Ishikawa (cell line): ENCODE data around the gene B4GALNT3.

Source experiments
- CEBPB ChIP-seq: IDR thresholded peaks from 2 replicates; pipeline ENCODE4 v1.6.1; 2012
- CREB1 ChIP-seq: IDR thresholded peaks from 2 replicates; pipeline ENCODE4 v1.6.1; 2012; ENCODE audit warnings: low read depth
- EGR1 ChIP-seq: IDR thresholded peaks from 2 replicates; pipeline ENCODE4 v1.6.1; 2012
- EP300 ChIP-seq: IDR thresholded peaks from 2 replicates; pipeline ENCODE4 v1.6.1; 2012; ENCODE audit warnings: borderline replicate concordance
- FOXM1 ChIP-seq: IDR thresholded peaks from 2 replicates; pipeline ENCODE4 v1.6.1; 2012; ENCODE audit warnings: low read depth, borderline replicate concordance
- NFIC ChIP-seq: IDR thresholded peaks from 2 replicates; pipeline ENCODE4 v1.6.1; 2012
- RAD21 ChIP-seq: IDR thresholded peaks from 2 replicates; pipeline ENCODE4 v1.6.1; 2012; ENCODE audit warnings: low read depth
- TAF1 ChIP-seq: IDR thresholded peaks from 2 replicates; pipeline ENCODE4 v1.6.1; 2012; ENCODE audit warnings: low read depth, mild to moderate bottlenecking
- TCF12 ChIP-seq: IDR thresholded peaks from 2 replicates; pipeline ENCODE4 v1.6.1; 2012; ENCODE audit warnings: low read depth
- TEAD4 ChIP-seq: IDR thresholded peaks from 2 replicates; pipeline ENCODE4 v1.6.1; 2012
- YY1 ChIP-seq: IDR thresholded peaks from 2 replicates; pipeline ENCODE4 v1.6.1; 2012; ENCODE audit warnings: low read depth
- ZBTB7A ChIP-seq: IDR thresholded peaks from 2 replicates; pipeline ENCODE4 v1.6.1; 2012; ENCODE audit warnings: low read depth
- TF ChIP-seq, protein P1 (sequence below): IDR thresholded peaks from 2 replicates; pipeline ENCODE4 v1.6.1; 2012
- TF ChIP-seq, protein P2 (sequence below): IDR thresholded peaks from 2 replicates; pipeline ENCODE4 v1.6.1; 2012; ENCODE audit warnings: low read depth, mild to moderate bottlenecking
- TF ChIP-seq, protein P3 (sequence below): IDR thresholded peaks from 2 replicates; pipeline ENCODE4 v1.6.1; 2012

The B4GALNT3 gene

DNA sequence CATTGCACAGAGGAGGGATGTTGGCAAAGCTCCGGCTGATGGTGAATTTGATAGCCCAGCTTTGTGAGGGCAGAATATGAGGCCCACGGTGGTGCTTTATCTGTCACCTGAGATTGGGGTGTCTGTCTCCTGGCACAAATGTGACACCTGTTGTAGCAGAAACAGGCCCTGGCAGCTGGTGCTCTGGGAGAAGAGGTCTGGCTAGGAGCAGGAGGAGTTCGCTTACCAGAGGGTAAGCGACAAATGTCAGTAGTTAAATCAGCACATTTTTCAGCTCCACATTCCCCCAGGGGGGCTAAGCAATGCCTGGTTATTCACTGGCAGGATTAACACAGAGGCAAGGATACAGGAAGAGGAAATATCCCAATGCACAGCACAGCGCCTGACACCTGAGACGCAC is 71.1 kb downstream of the B4GALNT3 start:
- TF ChIP-seq EGR1, result no peak
- TF ChIP-seq, protein P1, sequence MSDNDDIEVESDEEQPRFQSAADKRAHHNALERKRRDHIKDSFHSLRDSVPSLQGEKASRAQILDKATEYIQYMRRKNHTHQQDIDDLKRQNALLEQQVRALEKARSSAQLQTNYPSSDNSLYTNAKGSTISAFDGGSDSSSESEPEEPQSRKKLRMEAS, result no peak
- no peak for TF ChIP-seq YY1
- no peak for TF ChIP-seq CEBPB
- TF ChIP-seq TCF12, result no peak
- no peak for TF ChIP-seq TEAD4
- TF ChIP-seq, protein P2, sequence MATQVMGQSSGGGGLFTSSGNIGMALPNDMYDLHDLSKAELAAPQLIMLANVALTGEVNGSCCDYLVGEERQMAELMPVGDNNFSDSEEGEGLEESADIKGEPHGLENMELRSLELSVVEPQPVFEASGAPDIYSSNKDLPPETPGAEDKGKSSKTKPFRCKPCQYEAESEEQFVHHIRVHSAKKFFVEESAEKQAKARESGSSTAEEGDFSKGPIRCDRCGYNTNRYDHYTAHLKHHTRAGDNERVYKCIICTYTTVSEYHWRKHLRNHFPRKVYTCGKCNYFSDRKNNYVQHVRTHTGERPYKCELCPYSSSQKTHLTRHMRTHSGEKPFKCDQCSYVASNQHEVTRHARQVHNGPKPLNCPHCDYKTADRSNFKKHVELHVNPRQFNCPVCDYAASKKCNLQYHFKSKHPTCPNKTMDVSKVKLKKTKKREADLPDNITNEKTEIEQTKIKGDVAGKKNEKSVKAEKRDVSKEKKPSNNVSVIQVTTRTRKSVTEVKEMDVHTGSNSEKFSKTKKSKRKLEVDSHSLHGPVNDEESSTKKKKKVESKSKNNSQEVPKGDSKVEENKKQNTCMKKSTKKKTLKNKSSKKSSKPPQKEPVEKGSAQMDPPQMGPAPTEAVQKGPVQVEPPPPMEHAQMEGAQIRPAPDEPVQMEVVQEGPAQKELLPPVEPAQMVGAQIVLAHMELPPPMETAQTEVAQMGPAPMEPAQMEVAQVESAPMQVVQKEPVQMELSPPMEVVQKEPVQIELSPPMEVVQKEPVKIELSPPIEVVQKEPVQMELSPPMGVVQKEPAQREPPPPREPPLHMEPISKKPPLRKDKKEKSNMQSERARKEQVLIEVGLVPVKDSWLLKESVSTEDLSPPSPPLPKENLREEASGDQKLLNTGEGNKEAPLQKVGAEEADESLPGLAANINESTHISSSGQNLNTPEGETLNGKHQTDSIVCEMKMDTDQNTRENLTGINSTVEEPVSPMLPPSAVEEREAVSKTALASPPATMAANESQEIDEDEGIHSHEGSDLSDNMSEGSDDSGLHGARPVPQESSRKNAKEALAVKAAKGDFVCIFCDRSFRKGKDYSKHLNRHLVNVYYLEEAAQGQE, result no peak

DNA sequence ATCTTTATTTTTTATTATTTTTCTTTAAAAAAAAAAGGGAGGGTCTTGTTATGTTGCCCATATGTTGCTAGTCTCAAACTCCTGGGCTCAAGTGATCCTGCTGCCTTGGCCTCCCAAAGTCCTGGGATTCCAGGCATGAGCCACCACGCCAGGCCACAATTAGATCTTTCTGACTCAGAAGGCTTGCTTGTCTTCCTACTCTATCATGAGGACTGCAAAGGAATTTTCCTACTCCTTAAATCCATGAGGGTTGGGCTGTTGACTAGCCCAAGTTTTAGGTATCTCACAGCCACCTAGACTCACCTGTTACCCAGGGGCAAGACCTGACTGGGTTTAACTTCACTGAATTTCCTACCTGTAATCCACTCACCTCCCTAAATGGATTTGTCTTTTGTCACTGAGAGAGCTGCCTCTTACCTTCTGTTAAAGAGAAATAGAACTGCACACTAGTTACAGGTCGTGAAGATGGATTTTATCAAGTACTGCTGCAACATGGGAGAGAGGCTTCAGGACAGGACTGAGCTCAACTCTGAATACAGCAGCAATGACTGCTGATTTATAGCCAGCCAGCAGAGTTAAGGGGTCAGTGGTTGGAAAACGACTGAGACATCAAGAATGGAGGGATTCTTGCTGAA is 72.3 kb downstream of the B4GALNT3 start:
- TF ChIP-seq CEBPB (no peak), EP300 (no peak), FOXM1 (no peak), TCF12 (no peak), TAF1 (no peak), NFIC (no peak), RAD21 (no peak), ZBTB7A (no peak), YY1 (no peak), TEAD4 (no peak), CREB1 (no peak), EGR1 (no peak)
- TF ChIP-seq, protein P2, result no peak
- TF ChIP-seq, protein P3, sequence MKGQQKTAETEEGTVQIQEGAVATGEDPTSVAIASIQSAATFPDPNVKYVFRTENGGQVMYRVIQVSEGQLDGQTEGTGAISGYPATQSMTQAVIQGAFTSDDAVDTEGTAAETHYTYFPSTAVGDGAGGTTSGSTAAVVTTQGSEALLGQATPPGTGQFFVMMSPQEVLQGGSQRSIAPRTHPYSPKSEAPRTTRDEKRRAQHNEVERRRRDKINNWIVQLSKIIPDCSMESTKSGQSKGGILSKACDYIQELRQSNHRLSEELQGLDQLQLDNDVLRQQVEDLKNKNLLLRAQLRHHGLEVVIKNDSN, result no peak
- TF ChIP-seq, protein P1, result no peak

DNA sequence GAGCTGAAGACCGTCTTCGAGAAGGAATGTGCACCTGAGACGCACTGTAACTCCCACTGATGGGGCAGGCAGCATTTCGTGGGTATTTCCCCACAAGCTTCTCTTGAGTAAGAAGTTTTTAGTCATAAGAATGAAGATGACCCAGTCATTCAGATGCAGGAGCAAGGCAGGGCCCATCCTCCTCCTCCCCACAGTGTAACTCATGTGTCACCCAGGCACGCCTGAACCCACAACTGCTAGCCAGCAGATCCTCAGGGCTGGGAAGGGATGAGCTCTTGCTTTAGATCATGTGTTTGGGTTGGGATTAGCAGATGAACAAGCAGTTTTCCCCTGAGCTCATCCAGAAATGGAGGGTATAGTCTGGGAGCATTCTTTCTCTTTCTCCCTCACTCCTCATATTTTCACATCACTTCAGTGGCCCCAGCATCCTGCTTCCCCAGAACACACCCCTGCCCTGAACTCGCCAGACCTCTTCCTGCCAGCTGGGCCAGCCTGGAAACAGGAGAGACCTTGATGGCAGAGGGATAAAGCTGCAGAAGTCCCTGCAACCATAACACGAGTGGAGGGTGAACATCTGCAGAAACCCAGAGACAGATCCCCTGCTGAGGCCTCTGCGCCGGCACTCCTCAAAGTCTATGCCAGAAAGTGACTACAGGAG is 73.3 kb downstream of the B4GALNT3 start:
- no peak for TF ChIP-seq TEAD4
- TF ChIP-seq EP300, result no peak
- no peak for TF ChIP-seq ZBTB7A
- TF ChIP-seq CREB1, result no peak
- TF ChIP-seq RAD21, result no peak
- TF ChIP-seq TCF12, result no peak

DNA sequence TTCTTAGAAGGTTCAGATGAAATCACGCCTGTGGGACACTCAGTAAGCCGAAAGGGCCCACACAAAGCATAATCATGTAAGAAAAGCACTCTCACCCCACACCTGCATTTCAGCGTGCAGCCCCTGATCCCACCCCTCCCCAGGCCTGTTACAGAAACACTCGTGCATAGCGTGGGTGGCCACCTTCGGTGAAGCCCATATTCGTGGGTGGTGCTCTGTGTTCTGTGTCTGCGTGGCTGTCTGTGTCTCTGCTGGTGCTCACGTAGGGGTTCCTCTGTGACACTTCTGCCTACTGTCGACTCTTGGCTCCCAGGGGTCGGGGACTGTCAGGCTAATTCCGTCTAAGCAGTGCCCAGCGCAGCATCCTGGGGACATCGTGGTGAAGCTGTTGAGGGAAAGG is 74.0 kb downstream of the B4GALNT3 start:
- TF ChIP-seq TAF1, result no peak
- TF ChIP-seq, protein P1, result no peak
- TF ChIP-seq CREB1, result no peak
- TF ChIP-seq YY1, result no peak
- TF ChIP-seq, protein P3, result no peak
- no peak for TF ChIP-seq NFIC
- TF ChIP-seq, protein P2, result no peak
- TF ChIP-seq EP300, result no peak
- TF ChIP-seq TCF12, result no peak
- no peak for TF ChIP-seq ZBTB7A
- TF ChIP-seq FOXM1, result no peak
- no peak for TF ChIP-seq TEAD4
- TF ChIP-seq EGR1, result no peak
- no peak for TF ChIP-seq RAD21
- TF ChIP-seq CEBPB, result no peak
